8988T (cell line): ENCODE results near the gene SCYGR2.

Source experiments
- DNase-seq: peaks from one replicate; pipeline ENCODE4 v3.0.0; 2011

Gene SCYGR2

GRCh38 chr2:227613272-227613660, 14.6 kb downstream of the SCYGR2 start:
- DNase-seq = no peak

GRCh38 chr2:227614246-227614645, 15.6 kb downstream of the SCYGR2 start:
- no peak for DNase-seq

GRCh38 chr2:227614740-227615139, 16.0 kb downstream of the SCYGR2 start, which contains the start of gene SCYGR3:
TSS of gene SCYGR3 (minus strand) at chr2:227614840. CDS start at chr2:227614840, 0 bp downstream.
- DNase-seq = no peak

- no peak for DNase-seq
These were observed 16.5 kb downstream of the SCYGR2 start for GRCh38 chr2:227615181-227615580.

GRCh38 chr2:227615906-227616305, 17.2 kb downstream of the SCYGR2 start:
- no peak for DNase-seq

- no peak for DNase-seq
These were observed 17.9 kb downstream of the SCYGR2 start for GRCh38 chr2:227616631-227617030.

- no peak for DNase-seq
These were observed 18.9 kb downstream of the SCYGR2 start, which contains the start of gene SCYGR4 for GRCh38 chr2:227617316-227618230. TSS of gene SCYGR4 (plus strand) at chr2:227617498. CDS start at chr2:227617498, 0 bp downstream.

- DNase-seq = no peak
These were observed 24.5 kb downstream of the SCYGR2 start for GRCh38 chr2:227623226-227623625.

GRCh38 chr2:227625420-227625819, 26.7 kb downstream of the SCYGR2 start:
- DNase-seq = no peak

- no peak for DNase-seq
These were observed 28.0 kb downstream of the SCYGR2 start for GRCh38 chr2:227626580-227627151.

GRCh38 chr2:227627769-227628168, 29.1 kb downstream of the SCYGR2 start:
- DNase-seq = no peak

GRCh38 chr2:227629435-227629834, 30.7 kb downstream of the SCYGR2 start:
- no peak for DNase-seq

GRCh38 chr2:227630322-227630721, 31.6 kb downstream of the SCYGR2 start:
- no peak for DNase-seq

GRCh38 chr2:227632827-227633226, 34.1 kb downstream of the SCYGR2 start:
- DNase-seq = no peak

- no peak for DNase-seq
These were observed 35.5 kb downstream of the SCYGR2 start for GRCh38 chr2:227634201-227634600.

- DNase-seq = no peak
These were observed 44.0 kb downstream of the SCYGR2 start for GRCh38 chr2:227642656-227643055.

GRCh38 chr2:227643990-227644551, 45.4 kb downstream of the SCYGR2 start:
- DNase-seq = no peak
